Measurements from ENCODE around the gene CPSF4. TPM values are rescaled to one million over a fixed set of nuclear protein-coding genes. Genes with fewer than 3 reads are reported as not detected.

The CPSF4 gene
- total RNA-seq, 4 donors from 2014 or later, result 30.6 to 33.1 (median 32.7) TPM

GRCh38 chr7:99402854-99403253, 35.9 kb upstream of the CPSF4 start:
- H3K27ac ChIP-seq, result no peak overlapping the region
- H3K4me1 ChIP-seq, result peaks cover 15 to 28% of the 10 kb centered on the region in 2 donors
- H3K27me3 ChIP-seq, result no peaks in the 10 kb centered on the region
- intact Hi-C loops (cut with DNase I), result loop anchor here (10.0 kb wide), 2 partner anchors 78 to 358 kb away; partner anchors contain the start of gene ARPC1A
- WGBS, 2 donors, result 94 to 97% methylated on average over 3 of the region's 3 CpGs
- peaks cover 32 to 44% of the 10 kb centered on the region in 2 donors for H3K36me3 ChIP-seq
- TF ChIP-seq POLR2A (IDR thresholded peaks at IDR 0.05), result no peak
- no peak for TF ChIP-seq CTCF (IDR thresholded peaks at IDR 0.05)
- no peaks in the 10 kb centered on the region for H3K9me3 ChIP-seq
- DNase-seq, result no peak
- no peak overlapping the region for H3K4me3 ChIP-seq (replicated peaks in 1 of 3)

GRCh38 chr7:99403764-99404163, 35.0 kb upstream of the CPSF4 start:
- H3K4me1 ChIP-seq, result peaks cover 15 to 28% of the 10 kb centered on the region in 2 donors
- intact Hi-C loops (cut with DNase I), result loop anchor here (10.0 kb wide), 2 partner anchors 79 to 359 kb away; partner anchors contain the start of gene ARPC1A
- no peaks in the 10 kb centered on the region for H3K27me3 ChIP-seq
- H3K9me3 ChIP-seq, result no peaks in the 10 kb centered on the region
- no peak overlapping the region for H3K4me3 ChIP-seq (replicated peaks in 1 of 3)
- no peak for DNase-seq
- no peak overlapping the region for H3K27ac ChIP-seq
- H3K36me3 ChIP-seq, result peaks cover 24 to 42% of the 10 kb centered on the region in 2 donors
- WGBS, 2 donors, result 94 to 95% methylated on average over 4 to 5 of the region's 5 CpGs
- TF ChIP-seq CTCF (IDR thresholded peaks at IDR 0.05) (no peak), POLR2A (IDR thresholded peaks at IDR 0.05) (no peak)

- intact Hi-C loops (cut with DNase I), result loop anchor here (10.0 kb wide), 2 partner anchors 80 to 360 kb away; partner anchors contain the start of gene ARPC1A
- peaks cover 16 to 25% of the 10 kb centered on the region in 2 donors for H3K4me1 ChIP-seq
- H3K27me3 ChIP-seq, result no peaks in the 10 kb centered on the region
- 86 to 87% methylated on average over 18 of the region's 18 CpGs for WGBS, 2 donors
- TF ChIP-seq CTCF (IDR thresholded peaks at IDR 0.05) (no peak), POLR2A (IDR thresholded peaks at IDR 0.05) (no peak)
- peaks cover 19 to 42% of the 10 kb centered on the region in 2 donors for H3K36me3 ChIP-seq
- no peak overlapping the region for H3K4me3 ChIP-seq (replicated peaks in 1 of 3)
- H3K27ac ChIP-seq, result no peak overlapping the region
- no peaks in the 10 kb centered on the region for H3K9me3 ChIP-seq
- DNase-seq, result no peak
Measured at GRCh38 chr7:99404235-99404976, 34.3 kb upstream of the CPSF4 start.

- no peaks in the 10 kb centered on the region for H3K27me3 ChIP-seq
- H3K4me1 ChIP-seq, result peaks cover 21 to 25% of the 10 kb centered on the region in 2 donors
- TF ChIP-seq CTCF (IDR thresholded peaks at IDR 0.05), result no peak
- no peak for TF ChIP-seq POLR2A (IDR thresholded peaks at IDR 0.05)
- intact Hi-C loops (cut with DNase I), result loop anchor here (10.0 kb wide), 2 partner anchors 80 to 360 kb away; partner anchors contain the start of gene ARPC1A
- DNase-seq, result no peak
- 90 to 96% methylated on average over 10 of the region's 10 CpGs for WGBS, 2 donors
- peaks cover 19 to 39% of the 10 kb centered on the region in 2 donors for H3K36me3 ChIP-seq
- H3K4me3 ChIP-seq (replicated peaks in 1 of 3), result no peak overlapping the region
- H3K9me3 ChIP-seq, result no peaks in the 10 kb centered on the region
- H3K27ac ChIP-seq, result no peak overlapping the region
Measured at GRCh38 chr7:99404977-99405320, 33.8 kb upstream of the CPSF4 start.

GRCh38 chr7:99406557-99406956, 32.2 kb upstream of the CPSF4 start:
- H3K36me3 ChIP-seq, result peaks cover 23 to 31% of the 10 kb centered on the region in 2 donors
- H3K4me1 ChIP-seq, result peaks cover 23 to 29% of the 10 kb centered on the region in 2 donors
- intact Hi-C loops (cut with DNase I), result loop anchor here (10.0 kb wide), 2 partner anchors 82 to 362 kb away; partner anchors contain the start of gene ARPC1A
- no peak for TF ChIP-seq CTCF (IDR thresholded peaks at IDR 0.05)
- no peak for TF ChIP-seq POLR2A (IDR thresholded peaks at IDR 0.05)
- H3K4me3 ChIP-seq (replicated peaks in 1 of 3), result no peak overlapping the region
- WGBS, 2 donors, result 62 to 86% methylated on average over 1 of the region's 1 CpG
- H3K27me3 ChIP-seq, result no peaks in the 10 kb centered on the region
- no peak for DNase-seq
- H3K9me3 ChIP-seq, result no peaks in the 10 kb centered on the region
- H3K27ac ChIP-seq, result no peak overlapping the region

All from thyroid gland (tissue), 4 donors.